ENCODE measurements around the gene LIPE. TPM values are rescaled to one million over a fixed set of nuclear protein-coding genes. Genes with fewer than 3 reads are reported as not detected.
A peak's percentile ranks its signal among the peaks of the same experiment; 100 is the strongest.

Gene LIPE
- total RNA-seq, 1 donor: 1.8 TPM

DNA sequence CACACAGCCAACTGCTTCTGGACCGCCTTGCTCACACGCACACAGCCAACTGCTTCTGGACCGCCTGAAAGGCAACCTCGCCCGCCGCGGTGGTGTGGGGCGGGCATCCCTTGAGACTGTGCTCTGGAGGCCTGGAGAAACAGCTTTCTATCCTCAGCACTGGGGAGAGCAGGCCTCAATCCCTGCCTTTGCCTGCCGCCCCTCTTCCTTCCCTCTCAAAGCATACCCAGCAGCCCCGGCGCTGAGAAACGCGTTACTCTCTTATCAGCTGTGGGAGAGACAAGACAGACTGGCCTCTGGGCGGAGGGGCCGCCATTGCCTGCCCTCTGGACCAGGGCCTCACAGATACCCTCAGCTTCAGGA is 2.9 kb downstream of the LIPE start:
- Histone ChIP-seq H3K4me3 (ENCODE audit: insufficient read depth, low read length) (peak overlapping the region; percentile 81), H3K4me1 (ENCODE audit: insufficient read depth, low read length) (peaks cover 20% of the 10 kb centered on the region), H3K36me3 (ENCODE audit: insufficient read depth, low read length) (no peaks in the 10 kb centered on the region), H3K9me3 (ENCODE audit: low read depth, low read length) (no peaks in the 10 kb centered on the region), H3K4me2 (ENCODE audit: insufficient read depth, low read length) (peak overlapping the region; percentile 95), H3K79me2 (ENCODE audit: insufficient read depth, low read length) (no peaks in the 10 kb centered on the region), H3K27ac (ENCODE audit: low read depth, low read length) (no peak overlapping the region), H3K27me3 (ENCODE audit: insufficient read depth, low read length) (no peaks in the 10 kb centered on the region), H2AFZ (ENCODE audit: low read length) (peak overlapping the region; percentile 90), H4K20me1 (ENCODE audit: insufficient read depth, low read length) (peaks cover 15% of the 10 kb centered on the region)
- no peak for DNase-seq (ENCODE audit: insufficient read length, low spot score, missing footprints)
- TF ChIP-seq, protein P1, sequence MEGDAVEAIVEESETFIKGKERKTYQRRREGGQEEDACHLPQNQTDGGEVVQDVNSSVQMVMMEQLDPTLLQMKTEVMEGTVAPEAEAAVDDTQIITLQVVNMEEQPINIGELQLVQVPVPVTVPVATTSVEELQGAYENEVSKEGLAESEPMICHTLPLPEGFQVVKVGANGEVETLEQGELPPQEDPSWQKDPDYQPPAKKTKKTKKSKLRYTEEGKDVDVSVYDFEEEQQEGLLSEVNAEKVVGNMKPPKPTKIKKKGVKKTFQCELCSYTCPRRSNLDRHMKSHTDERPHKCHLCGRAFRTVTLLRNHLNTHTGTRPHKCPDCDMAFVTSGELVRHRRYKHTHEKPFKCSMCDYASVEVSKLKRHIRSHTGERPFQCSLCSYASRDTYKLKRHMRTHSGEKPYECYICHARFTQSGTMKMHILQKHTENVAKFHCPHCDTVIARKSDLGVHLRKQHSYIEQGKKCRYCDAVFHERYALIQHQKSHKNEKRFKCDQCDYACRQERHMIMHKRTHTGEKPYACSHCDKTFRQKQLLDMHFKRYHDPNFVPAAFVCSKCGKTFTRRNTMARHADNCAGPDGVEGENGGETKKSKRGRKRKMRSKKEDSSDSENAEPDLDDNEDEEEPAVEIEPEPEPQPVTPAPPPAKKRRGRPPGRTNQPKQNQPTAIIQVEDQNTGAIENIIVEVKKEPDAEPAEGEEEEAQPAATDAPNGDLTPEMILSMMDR (IDR thresholded peaks at IDR 0.05; ENCODE audit: extremely low read depth, low read depth, low read length): no peak

DNA sequence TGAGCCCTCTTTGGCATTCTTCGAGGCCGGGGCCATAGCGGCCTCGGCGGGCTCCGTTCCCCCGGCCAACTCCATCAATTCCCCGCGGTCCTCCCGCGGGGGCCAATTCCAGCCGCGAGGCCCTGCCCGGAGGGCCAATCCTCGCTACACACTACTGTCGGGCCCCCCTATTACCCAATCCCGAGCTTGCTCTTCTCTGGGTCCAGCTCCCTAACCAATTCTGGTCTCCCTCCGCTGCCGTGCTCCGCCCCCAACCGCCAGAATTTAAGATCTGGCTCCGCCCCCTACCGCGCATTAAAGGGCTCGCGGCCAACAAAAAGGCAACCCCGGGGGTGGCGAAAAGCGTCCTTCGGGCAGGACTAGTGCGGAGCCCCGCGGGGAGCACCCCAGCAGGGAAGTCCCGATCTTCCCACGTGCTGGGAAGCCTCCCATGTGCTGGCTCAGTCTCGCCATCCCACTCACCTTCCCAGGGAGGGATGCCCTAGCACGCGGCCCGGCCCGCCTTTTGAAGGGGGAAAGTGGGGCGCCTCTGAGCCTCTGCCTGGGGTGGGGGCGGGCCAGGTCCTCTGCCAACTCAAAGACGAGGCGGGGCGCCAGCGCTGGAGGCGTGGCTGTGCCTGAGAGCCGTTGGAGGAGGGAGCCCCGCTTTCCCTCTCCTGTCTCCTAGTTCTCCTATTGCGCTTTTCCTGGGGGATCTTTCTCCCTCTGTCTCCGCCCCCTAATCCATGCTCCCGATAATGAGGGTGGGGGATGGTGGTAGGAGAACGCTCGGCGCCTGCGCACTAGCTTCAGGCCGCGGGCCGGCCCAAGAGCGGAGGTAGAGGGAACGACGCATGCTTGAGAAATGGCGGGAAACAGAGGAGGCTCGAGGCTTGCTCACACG is 3.5 kb downstream of the LIPE start:
- Histone ChIP-seq H3K4me3 (ENCODE audit: insufficient read depth, low read length) (peak overlapping the region; percentile 81), H3K4me2 (ENCODE audit: insufficient read depth, low read length) (peak overlapping the region; percentile 95), H3K4me1 (ENCODE audit: insufficient read depth, low read length) (peaks cover 20% of the 10 kb centered on the region), H3K79me2 (ENCODE audit: insufficient read depth, low read length) (no peaks in the 10 kb centered on the region), H3K9me3 (ENCODE audit: low read depth, low read length) (no peaks in the 10 kb centered on the region), H4K20me1 (ENCODE audit: insufficient read depth, low read length) (peaks cover 15% of the 10 kb centered on the region), H3K27me3 (ENCODE audit: insufficient read depth, low read length) (no peaks in the 10 kb centered on the region), H3K36me3 (ENCODE audit: insufficient read depth, low read length) (no peaks in the 10 kb centered on the region), H3K27ac (ENCODE audit: low read depth, low read length) (no peak overlapping the region), H2AFZ (ENCODE audit: low read length) (peak overlapping the region; percentile 92)
- TF ChIP-seq, protein P1 (IDR thresholded peaks at IDR 0.05; ENCODE audit: extremely low read depth, low read depth, low read length): no peak
- DNase-seq (ENCODE audit: insufficient read length, low spot score, missing footprints): peak; percentile 99

DNA sequence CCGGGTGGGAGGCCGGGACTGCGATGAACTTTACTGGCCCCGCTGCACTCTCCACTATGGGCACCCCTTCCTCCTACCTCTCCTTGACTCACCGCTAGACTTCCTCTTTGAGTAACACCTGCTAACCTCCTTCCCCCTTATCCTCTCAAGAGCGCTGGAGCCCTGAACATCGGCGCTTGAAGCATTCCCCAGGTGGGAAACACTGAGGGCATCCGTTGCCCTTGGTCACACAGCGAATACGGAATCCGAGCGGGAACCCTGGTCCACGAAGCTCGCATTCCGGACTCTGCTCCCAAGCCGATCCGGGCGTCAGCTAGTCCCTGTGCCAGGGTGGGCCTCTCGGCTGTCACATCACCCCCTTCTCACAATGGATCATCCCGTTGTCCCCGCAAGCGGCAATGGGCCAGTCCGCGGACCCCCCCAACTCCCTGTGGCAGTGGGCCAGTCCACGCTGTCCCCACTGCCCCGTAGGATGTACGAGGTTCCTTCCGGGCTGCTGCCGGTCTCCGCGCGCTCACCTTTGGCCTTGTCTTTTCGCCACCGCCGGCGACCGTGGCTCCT is 4.2 kb downstream of the LIPE start:
- peaks cover 20% of the 10 kb centered on the region for H3K4me1 ChIP-seq (ENCODE audit: insufficient read depth, low read length)
- peak overlapping the region; percentile 81 for H3K4me3 ChIP-seq (ENCODE audit: insufficient read depth, low read length)
- TF ChIP-seq, protein P1 (IDR thresholded peaks at IDR 0.05; ENCODE audit: extremely low read depth, low read depth, low read length): no peak
- peak overlapping the region; percentile 92 for H2AFZ ChIP-seq (ENCODE audit: low read length)
- H3K79me2 ChIP-seq (ENCODE audit: insufficient read depth, low read length): no peaks in the 10 kb centered on the region
- DNase-seq (ENCODE audit: insufficient read length, low spot score, missing footprints): no peak
- H3K9me3 ChIP-seq (ENCODE audit: low read depth, low read length): no peaks in the 10 kb centered on the region
- no peaks in the 10 kb centered on the region for H3K36me3 ChIP-seq (ENCODE audit: insufficient read depth, low read length)
- H4K20me1 ChIP-seq (ENCODE audit: insufficient read depth, low read length): peaks cover 15% of the 10 kb centered on the region
- H3K27ac ChIP-seq (ENCODE audit: low read depth, low read length): no peak overlapping the region
- H3K27me3 ChIP-seq (ENCODE audit: insufficient read depth, low read length): no peaks in the 10 kb centered on the region
- H3K4me2 ChIP-seq (ENCODE audit: insufficient read depth, low read length): peak overlapping the region; percentile 95

Measured in osteoblast (primary cell).